Nephron (organoid): Measurements from ENCODE around the gene TENM4.

Experiments used
- H3K27ac Mint-ChIP-seq, 3 experiments: 2 replicates each; pipeline ENCODE4 v1.8.0; 2020; ENCODE audit warnings: mixed read lengths in 3 of 3, mild to moderate bottlenecking in 2 of 3, moderate library complexity in 1 of 3
- H3K27me3 Mint-ChIP-seq: 2 replicates; pipeline ENCODE4 v1.8.0; 2021; ENCODE audit warnings: low read depth, mild to moderate bottlenecking, moderate library complexity, mixed read lengths
- H3K36me3 Mint-ChIP-seq: 2 replicates; pipeline ENCODE4 v1.8.0; 2020; ENCODE audit warnings: low read depth, mixed read lengths
- H3K4me1 Mint-ChIP-seq: 2 replicates; pipeline ENCODE4 v1.8.0; 2020; ENCODE audit warnings: mixed read lengths
- H3K4me3 Mint-ChIP-seq, 3 experiments: 2 replicates each; pipeline ENCODE4 v1.8.0; 2020; ENCODE audit warnings: mild to moderate bottlenecking in 3 of 3, mixed read lengths in 3 of 3, moderate library complexity in 2 of 3
- H3K9me3 Mint-ChIP-seq: 2 replicates; pipeline ENCODE4 v1.8.0; 2020; ENCODE audit warnings: mixed read lengths
- TF ChIP-seq, protein P1 (sequence below), 3 experiments: fragments of 200-600 bp; sonication (generic); IDR thresholded peaks; one replicate each; pipeline ENCODE4 v1.5.0; 2021; ENCODE audit warnings: antibody characterized with exemption in 3 of 3; ENCODE audit not compliant: unreplicated experiment in 3 of 3

The TENM4 gene

DNA sequence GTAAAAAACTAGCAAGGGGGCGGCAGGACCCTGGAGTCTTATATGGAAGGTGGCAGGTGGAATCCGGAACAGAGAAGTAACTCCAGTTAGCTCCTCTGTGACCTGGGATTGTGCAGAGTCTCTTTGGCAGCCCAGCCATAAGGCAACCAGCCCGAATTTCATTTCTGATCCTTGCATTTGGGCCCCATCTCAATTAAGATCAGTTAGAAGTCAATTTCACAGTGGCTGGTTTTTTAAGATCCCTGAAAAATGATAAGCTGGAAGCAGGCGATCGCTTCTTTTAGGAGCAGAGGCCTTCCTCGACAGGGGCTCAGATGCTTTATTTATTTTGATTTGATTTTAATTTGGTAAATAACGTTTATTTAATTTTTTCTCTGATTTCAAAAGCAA, 199.0 kb downstream of the TENM4 start:
- TF ChIP-seq, protein P1, sequence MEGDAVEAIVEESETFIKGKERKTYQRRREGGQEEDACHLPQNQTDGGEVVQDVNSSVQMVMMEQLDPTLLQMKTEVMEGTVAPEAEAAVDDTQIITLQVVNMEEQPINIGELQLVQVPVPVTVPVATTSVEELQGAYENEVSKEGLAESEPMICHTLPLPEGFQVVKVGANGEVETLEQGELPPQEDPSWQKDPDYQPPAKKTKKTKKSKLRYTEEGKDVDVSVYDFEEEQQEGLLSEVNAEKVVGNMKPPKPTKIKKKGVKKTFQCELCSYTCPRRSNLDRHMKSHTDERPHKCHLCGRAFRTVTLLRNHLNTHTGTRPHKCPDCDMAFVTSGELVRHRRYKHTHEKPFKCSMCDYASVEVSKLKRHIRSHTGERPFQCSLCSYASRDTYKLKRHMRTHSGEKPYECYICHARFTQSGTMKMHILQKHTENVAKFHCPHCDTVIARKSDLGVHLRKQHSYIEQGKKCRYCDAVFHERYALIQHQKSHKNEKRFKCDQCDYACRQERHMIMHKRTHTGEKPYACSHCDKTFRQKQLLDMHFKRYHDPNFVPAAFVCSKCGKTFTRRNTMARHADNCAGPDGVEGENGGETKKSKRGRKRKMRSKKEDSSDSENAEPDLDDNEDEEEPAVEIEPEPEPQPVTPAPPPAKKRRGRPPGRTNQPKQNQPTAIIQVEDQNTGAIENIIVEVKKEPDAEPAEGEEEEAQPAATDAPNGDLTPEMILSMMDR (IDR thresholded peaks at IDR 0.05; ENCODE audit: unreplicated experiment in 3 of 3), result no peak
- no peaks in the 10 kb centered on the region for H3K36me3 Mint-ChIP-seq
- H3K27ac Mint-ChIP-seq, result peak overlapping the region; percentile 69 to 83 (median 73)
- H3K4me3 Mint-ChIP-seq, result no peak overlapping the region
- H3K9me3 Mint-ChIP-seq, result no peaks in the 10 kb centered on the region
- no peaks in the 10 kb centered on the region for H3K27me3 Mint-ChIP-seq
- peaks cover 74% of the 10 kb centered on the region for H3K4me1 Mint-ChIP-seq

DNA sequence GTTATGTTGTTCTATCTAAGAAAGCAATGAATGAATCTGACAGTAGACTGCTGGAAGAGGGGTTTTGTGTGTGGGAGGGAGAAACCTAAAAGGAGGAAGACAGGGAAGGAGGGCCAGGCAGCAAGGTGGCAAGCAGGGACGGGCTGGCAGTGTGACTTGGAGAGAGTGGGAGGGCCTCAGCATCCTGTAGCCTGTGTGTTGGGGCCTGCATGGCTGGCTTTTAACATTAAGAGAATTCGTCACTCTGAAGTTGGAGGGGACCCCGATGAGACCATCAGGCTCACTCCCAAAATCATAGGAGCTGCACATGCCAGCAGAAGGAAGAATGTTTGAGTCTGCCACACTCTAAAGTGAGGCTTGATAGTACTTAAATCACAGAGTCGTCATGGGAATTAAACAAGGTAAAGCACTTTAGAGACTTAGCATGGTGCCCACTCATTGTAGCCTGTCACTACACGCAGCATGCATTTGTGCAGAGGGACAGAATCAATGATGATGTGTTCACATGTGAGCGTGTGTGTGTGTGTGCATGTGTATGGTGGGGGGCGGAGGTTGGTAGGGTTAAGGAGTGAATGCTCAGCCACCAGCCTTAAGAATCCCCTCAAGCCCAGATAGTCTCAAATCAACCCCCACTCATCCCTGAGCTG, 199.5 kb downstream of the TENM4 start:
- Mint-ChIP-seq H3K4me3 (no peak overlapping the region), H3K27ac (peak overlapping the region; percentile 69 to 83 (median 73)), H3K9me3 (no peaks in the 10 kb centered on the region), H3K36me3 (no peaks in the 10 kb centered on the region), H3K4me1 (peaks cover 74% of the 10 kb centered on the region), H3K27me3 (no peaks in the 10 kb centered on the region)
- TF ChIP-seq, protein P1 (IDR thresholded peaks at IDR 0.05; ENCODE audit: unreplicated experiment in 3 of 3), result no peak

GRCh38 chr11:79237703-79238102, 203.1 kb downstream of the TENM4 start:
- H3K4me1 Mint-ChIP-seq, result peaks cover 60% of the 10 kb centered on the region
- H3K27me3 Mint-ChIP-seq, result no peaks in the 10 kb centered on the region
- peak overlapping the region; percentile 88 to 91 (median 91) for H3K27ac Mint-ChIP-seq
- no peaks in the 10 kb centered on the region for H3K9me3 Mint-ChIP-seq
- H3K4me3 Mint-ChIP-seq, result peak overlapping the region in 2 of 3 experiments; percentile 40 to 55
- no peaks in the 10 kb centered on the region for H3K36me3 Mint-ChIP-seq
- TF ChIP-seq, protein P1 (IDR thresholded peaks at IDR 0.05; ENCODE audit: unreplicated experiment in 3 of 3), result no peak

DNA sequence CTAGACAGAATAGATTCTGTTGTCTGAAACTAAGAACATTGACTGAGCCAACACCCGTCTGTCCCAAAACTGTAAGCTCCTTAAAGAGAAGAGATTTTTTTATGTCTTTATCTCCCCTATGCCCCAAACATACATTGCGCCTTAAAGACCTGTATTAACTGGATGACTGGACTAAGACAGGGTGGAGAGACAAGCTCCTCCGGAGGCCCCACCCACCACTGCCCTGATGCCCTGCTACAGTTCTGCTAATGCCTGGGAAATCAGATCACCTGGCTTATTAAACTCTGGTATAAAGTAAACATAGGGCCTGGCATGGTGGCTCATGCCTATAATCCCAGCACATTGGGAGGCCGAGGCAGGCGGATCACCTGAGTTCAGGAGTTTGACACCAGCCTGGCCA, 203.7 kb downstream of the TENM4 start:
- H3K27me3 Mint-ChIP-seq, result no peaks in the 10 kb centered on the region
- H3K36me3 Mint-ChIP-seq, result no peaks in the 10 kb centered on the region
- peak overlapping the region; percentile 88 to 91 (median 91) for H3K27ac Mint-ChIP-seq
- H3K4me3 Mint-ChIP-seq, result no peak overlapping the region
- peaks cover 54% of the 10 kb centered on the region for H3K4me1 Mint-ChIP-seq
- TF ChIP-seq, protein P1 (IDR thresholded peaks at IDR 0.05; ENCODE audit: unreplicated experiment in 3 of 3), result no peak
- no peaks in the 10 kb centered on the region for H3K9me3 Mint-ChIP-seq

GRCh38 chr11:79236541-79236971, 204.3 kb downstream of the TENM4 start:
- TF ChIP-seq, protein P1 (IDR thresholded peaks at IDR 0.05; ENCODE audit: unreplicated experiment in 3 of 3), result no peak
- H3K4me1 Mint-ChIP-seq, result peaks cover 52% of the 10 kb centered on the region
- peak overlapping the region; percentile 88 to 91 (median 91) for H3K27ac Mint-ChIP-seq
- H3K27me3 Mint-ChIP-seq, result no peaks in the 10 kb centered on the region
- no peaks in the 10 kb centered on the region for H3K9me3 Mint-ChIP-seq
- H3K4me3 Mint-ChIP-seq, result peak overlapping the region; percentile 6 to 46 (median 18)
- no peaks in the 10 kb centered on the region for H3K36me3 Mint-ChIP-seq

- Mint-ChIP-seq H3K4me3 (no peak overlapping the region), H3K4me1 (peaks cover 43% of the 10 kb centered on the region), H3K36me3 (no peaks in the 10 kb centered on the region)
Observed at GRCh38 chr11:79235696-79236095, 205.1 kb downstream of the TENM4 start.

More at GRCh38 chr11:79235696-79236095, 205.1 kb downstream of the TENM4 start:
- no peaks in the 10 kb centered on the region for H3K27me3 Mint-ChIP-seq
- H3K9me3 Mint-ChIP-seq, result no peaks in the 10 kb centered on the region
- peak overlapping the region; percentile 68 to 91 (median 79) for H3K27ac Mint-ChIP-seq
- TF ChIP-seq, protein P1 (IDR thresholded peaks at IDR 0.05; ENCODE audit: unreplicated experiment in 3 of 3), result no peak
